Measurements from ENCODE around the gene HDHD3. TPM values are rescaled to one million over a fixed set of nuclear protein-coding genes. Genes with fewer than 3 reads are reported as not detected.
A peak's percentile ranks its signal among the peaks of the same experiment; 100 is the strongest.

The HDHD3 gene
- total RNA-seq, 1 donor from 2014 or later = 10.4 TPM

DNA sequence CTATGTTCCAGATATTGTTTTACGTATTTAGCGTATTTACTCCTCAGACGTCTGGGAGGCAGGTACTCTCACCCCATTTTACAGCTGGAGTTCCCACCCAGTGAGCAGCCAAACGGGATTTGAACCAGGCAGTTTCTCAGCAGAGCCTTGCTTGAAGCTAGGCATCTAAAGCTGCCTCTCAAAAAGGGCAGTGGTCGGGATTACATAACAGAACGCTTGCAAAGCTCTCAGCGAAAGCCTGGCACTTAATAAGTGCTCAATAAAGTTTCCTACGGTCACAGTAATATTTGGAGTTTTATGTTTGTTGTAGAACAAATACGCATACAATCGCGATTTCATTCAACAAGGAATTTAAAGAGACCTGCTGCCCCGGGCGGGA is 27.7 kb downstream of the HDHD3 start:
- H3K27me3 ChIP-seq = no peaks in the 10 kb centered on the region
- no peak overlapping the region for H3K27ac ChIP-seq
- H3K4me3 ChIP-seq = peak overlapping the region; percentile 58
- H3K4me1 ChIP-seq = peaks cover 16% of the 10 kb centered on the region
- intact Hi-C loops (cut with DNase I) = no loop called here
- H3K9me3 ChIP-seq = no peaks in the 10 kb centered on the region
- ATAC-seq = peak; percentile 2
- no peak for DNase-seq
- H3K36me3 ChIP-seq = no peaks in the 10 kb centered on the region
- no peak for TF ChIP-seq CTCF (IDR thresholded peaks at IDR 0.05)

- intact Hi-C loops (cut with DNase I) = no loop called here
- no peak for DNase-seq
- Histone ChIP-seq H3K36me3 (no peaks in the 10 kb centered on the region), H3K27me3 (no peaks in the 10 kb centered on the region), H3K9me3 (no peaks in the 10 kb centered on the region), H3K4me1 (peaks cover 18% of the 10 kb centered on the region), H3K4me3 (no peak overlapping the region), H3K27ac (no peak overlapping the region)
- no peak for ATAC-seq
- TF ChIP-seq CTCF (IDR thresholded peaks at IDR 0.05) = no peak
Observed at GRCh38 chr9:113348437-113348836, 28.3 kb downstream of the HDHD3 start.

DNA sequence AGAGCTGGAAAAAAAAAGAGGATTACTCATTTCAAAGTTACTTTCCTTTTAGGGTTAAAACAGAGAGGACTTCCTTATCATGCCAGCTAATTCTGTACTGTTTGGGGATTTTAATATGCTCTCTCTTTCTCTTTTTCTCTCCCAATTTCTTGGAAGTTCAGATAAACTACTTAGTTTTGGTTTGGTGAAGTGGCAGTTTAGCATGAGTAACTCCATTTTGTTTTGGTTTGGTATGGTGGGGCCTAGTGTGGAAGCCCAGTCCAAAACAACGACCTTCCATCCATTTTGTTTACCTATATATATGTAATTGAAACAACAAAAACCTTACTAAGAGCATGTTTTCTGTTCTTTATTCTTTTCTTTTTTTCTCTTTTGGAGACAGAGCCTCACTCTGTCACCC is 31.1 kb downstream of the HDHD3 start:
- Histone ChIP-seq H3K4me3 (no peak overlapping the region), H3K4me1 (peaks cover 12% of the 10 kb centered on the region), H3K27me3 (no peaks in the 10 kb centered on the region), H3K9me3 (no peaks in the 10 kb centered on the region), H3K27ac (no peak overlapping the region), H3K36me3 (no peaks in the 10 kb centered on the region)
- DNase-seq (no peak), ATAC-seq (no peak)
- TF ChIP-seq CTCF (IDR thresholded peaks at IDR 0.05) = no peak
- intact Hi-C loops (cut with DNase I) = no loop called here

DNA sequence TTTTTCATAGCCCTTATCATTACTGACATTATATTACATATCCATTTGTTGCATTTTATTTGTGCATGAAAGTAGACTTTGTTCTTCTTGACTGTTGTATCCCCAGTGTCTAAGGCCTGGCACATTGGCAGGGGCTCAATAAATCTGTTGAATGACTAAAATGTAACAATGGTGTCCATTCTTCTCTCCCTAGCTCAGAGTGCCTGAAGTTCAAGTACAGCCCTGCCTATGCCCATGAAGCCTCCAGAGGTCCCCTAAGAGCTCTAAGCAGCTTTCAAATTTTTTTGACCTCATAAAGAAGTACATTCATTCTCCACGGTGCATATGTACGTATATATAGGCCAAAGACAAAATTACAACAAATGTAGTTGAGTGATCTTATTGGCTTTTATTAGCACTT is 31.6 kb downstream of the HDHD3 start:
- intact Hi-C loops (cut with DNase I) = no loop called here
- Histone ChIP-seq H3K9me3 (no peaks in the 10 kb centered on the region), H3K4me3 (no peak overlapping the region), H3K27ac (no peak overlapping the region), H3K4me1 (peaks cover 7% of the 10 kb centered on the region), H3K36me3 (no peaks in the 10 kb centered on the region), H3K27me3 (no peaks in the 10 kb centered on the region)
- ATAC-seq (no peak), DNase-seq (no peak)
- TF ChIP-seq CTCF (IDR thresholded peaks at IDR 0.05) = no peak

- Histone ChIP-seq H3K4me1 (peaks cover 10% of the 10 kb centered on the region), H3K27ac (peak overlapping the region; percentile 51), H3K4me3 (no peak overlapping the region), H3K36me3 (no peaks in the 10 kb centered on the region), H3K27me3 (no peaks in the 10 kb centered on the region), H3K9me3 (no peaks in the 10 kb centered on the region)
- intact Hi-C loops (cut with DNase I) = no loop called here
- TF ChIP-seq CTCF (IDR thresholded peaks at IDR 0.05) = no peak
- ATAC-seq (peak; percentile 64), DNase-seq (peak; percentile 64)
Observed at GRCh38 chr9:113343732-113344231, 33.0 kb downstream of the HDHD3 start.
